ENCODE measurements around the gene BCKDK. TPM values are rescaled to one million over a fixed set of nuclear protein-coding genes. Genes with fewer than 3 reads are reported as not detected.

Gene BCKDK
- total RNA-seq, 4 donors from 2014 or later = 37.9 to 53.4 (median 45.6) TPM

GRCh38 chr16:31088459-31089183 lies 19.6 kb upstream of the BCKDK start, which contains the start of gene PRSS53:
PRSS53 (minus strand) TSS chr16:31088943; CDS start chr16:31088809, 134 bp downstream.
- no peak for TF ChIP-seq CTCF (IDR thresholded peaks at IDR 0.05)
- TF ChIP-seq POLR2A (IDR thresholded peaks at IDR 0.05) = no peak
- TF ChIP-seq EP300 (IDR thresholded peaks at IDR 0.05) = no peak
- no peak for DNase-seq (ENCODE audit: low spot score in 2 of 2)
- Histone ChIP-seq H3K27ac (no peak within 1 kb of the TSS), H3K4me3 (no peak within 1 kb of the TSS), H3K36me3 (peaks cover 0 to 81% (median 0%) of the 10 kb centered on the region in 3 donors), H3K4me1 (peaks cover 0 to 13% (median 8%) of the 10 kb centered on the region in 4 donors), H3K9me3 (no peaks in the 10 kb centered on the region), H3K27me3 (no peaks in the 10 kb centered on the region)
- WGBS, 2 donors = 71 to 79% methylated on average over 14 to 15 of the region's 15 CpGs

- H3K36me3 ChIP-seq = peaks cover 0 to 75% (median 0%) of the 10 kb centered on the region in 3 donors
- H3K9me3 ChIP-seq = no peaks in the 10 kb centered on the region
- TF ChIP-seq CTCF (IDR thresholded peaks at IDR 0.05) = no peak
- TF ChIP-seq POLR2A (IDR thresholded peaks at IDR 0.05) = no peak
- TF ChIP-seq EP300 (IDR thresholded peaks at IDR 0.05) = no peak
- no peak overlapping the region for H3K4me3 ChIP-seq
- peaks cover 0 to 17% (median 11%) of the 10 kb centered on the region in 4 donors for H3K4me1 ChIP-seq
- DNase-seq (ENCODE audit: low spot score in 2 of 2) = no peak
- H3K27me3 ChIP-seq = no peaks in the 10 kb centered on the region
- H3K27ac ChIP-seq = no peak overlapping the region
- 93 to 95% methylated on average over 7 to 8 of the region's 8 CpGs for WGBS, 2 donors
Measured at GRCh38 chr16:31089199-31089598, 19.0 kb upstream of the BCKDK start.

- peaks cover 0 to 62% (median 0%) of the 10 kb centered on the region in 3 donors for H3K36me3 ChIP-seq
- H3K27ac ChIP-seq = no peak overlapping the region
- no peaks in the 10 kb centered on the region for H3K27me3 ChIP-seq
- H3K9me3 ChIP-seq = no peaks in the 10 kb centered on the region
- 86 to 91% methylated on average over 2 of the region's 2 CpGs for WGBS, 2 donors
- H3K4me1 ChIP-seq = peaks cover 0 to 25% (median 11%) of the 10 kb centered on the region in 4 donors
- TF ChIP-seq EP300 (IDR thresholded peaks at IDR 0.05) (no peak), POLR2A (IDR thresholded peaks at IDR 0.05) (no peak), CTCF (IDR thresholded peaks at IDR 0.05) (no peak)
- no peak for DNase-seq (ENCODE audit: low spot score in 2 of 2)
- no peak overlapping the region for H3K4me3 ChIP-seq
Measured at GRCh38 chr16:31090540-31090939, 17.6 kb upstream of the BCKDK start.

GRCh38 chr16:31092330-31092729 lies 15.9 kb upstream of the BCKDK start:
- TF ChIP-seq CTCF (IDR thresholded peaks at IDR 0.05) (no peak), POLR2A (IDR thresholded peaks at IDR 0.05) (no peak), EP300 (IDR thresholded peaks at IDR 0.05) (no peak)
- Histone ChIP-seq H3K9me3 (no peaks in the 10 kb centered on the region), H3K4me3 (no peak overlapping the region), H3K27me3 (no peaks in the 10 kb centered on the region), H3K4me1 (peaks cover 0 to 29% (median 11%) of the 10 kb centered on the region in 4 donors), H3K27ac (peak overlapping the region in 2 of 4 donors; percentile 88 to 89), H3K36me3 (peaks cover 0 to 44% (median 0%) of the 10 kb centered on the region in 3 donors)
- no peak for DNase-seq (ENCODE audit: low spot score in 2 of 2)
- WGBS, 2 donors = 84 to 94% methylated on average over 5 of the region's 5 CpGs

- 33 to 37% methylated on average over 12 to 17 of the region's 17 CpGs for WGBS, 2 donors
- H3K27me3 ChIP-seq = no peaks in the 10 kb centered on the region
- peaks cover 0 to 29% (median 11%) of the 10 kb centered on the region in 4 donors for H3K4me1 ChIP-seq
- H3K27ac ChIP-seq = peak overlapping the region in 3 of 4 donors; percentile 17 to 89 (median 88)
- no peak for TF ChIP-seq CTCF (IDR thresholded peaks at IDR 0.05)
- TF ChIP-seq POLR2A (IDR thresholded peaks at IDR 0.05) = no peak
- TF ChIP-seq EP300 (IDR thresholded peaks at IDR 0.05) = no peak
- peak overlapping the region in 3 of 4 donors; percentile 73 to 82 (median 79) for H3K4me3 ChIP-seq
- peaks cover 0 to 35% (median 0%) of the 10 kb centered on the region in 3 donors for H3K36me3 ChIP-seq
- H3K9me3 ChIP-seq = no peaks in the 10 kb centered on the region
- DNase-seq (ENCODE audit: low spot score in 2 of 2) = no peak
Measured at GRCh38 chr16:31093132-31093703, 15.0 kb upstream of the BCKDK start.

Data from tibial nerve (tissue), 4 donors.